Measurements from ENCODE around the gene WDR90.
A peak's percentile ranks its signal among the peaks of the same experiment; 100 is the strongest.

Gene WDR90

DNA sequence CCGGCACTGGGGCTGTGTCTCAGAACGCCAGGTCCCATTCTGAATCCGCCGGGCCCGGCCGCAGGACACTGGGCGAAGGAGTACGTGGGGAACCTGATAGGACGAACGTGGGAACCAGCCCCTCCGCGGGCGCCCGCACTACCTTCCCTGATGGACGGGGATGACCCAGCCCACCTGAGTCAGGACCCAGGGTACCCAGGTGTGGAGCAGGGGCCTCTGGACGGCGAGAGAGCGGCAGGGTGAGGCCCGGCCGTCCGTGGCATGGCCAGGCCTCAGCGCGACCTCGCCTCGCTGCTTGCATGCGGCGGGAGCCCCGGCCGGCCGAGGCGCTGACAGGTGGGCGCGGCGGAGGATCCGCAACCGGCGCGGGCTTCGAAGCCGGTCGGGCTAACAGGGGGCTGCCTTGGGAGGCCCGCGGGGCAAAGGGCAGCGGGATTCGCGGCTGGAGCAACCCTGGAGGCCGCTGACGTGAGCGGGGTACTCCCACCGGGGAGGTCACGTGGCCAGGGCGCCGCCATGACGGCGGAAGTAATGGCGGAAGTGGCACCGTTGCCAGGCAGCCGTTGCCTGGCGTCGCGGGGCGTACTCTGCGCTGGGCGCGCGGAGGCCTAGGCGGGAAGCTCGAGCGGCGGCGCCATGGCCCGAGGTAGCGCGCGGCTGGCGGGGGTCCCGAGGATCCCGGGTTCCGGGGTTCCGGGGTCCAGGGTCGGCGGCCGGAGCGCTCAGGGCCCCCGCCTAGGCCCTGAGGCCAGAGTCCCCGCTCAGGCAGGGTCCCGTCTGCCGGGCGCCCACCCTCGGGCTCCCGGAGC, at the start of gene WDR90:
WDR90 (plus strand) TSS at position 585 of the 809 bp plus-strand sequence; CDS start at position 637, 52 bp downstream.
- peak; percentile 91 for DNase-seq

DNA sequence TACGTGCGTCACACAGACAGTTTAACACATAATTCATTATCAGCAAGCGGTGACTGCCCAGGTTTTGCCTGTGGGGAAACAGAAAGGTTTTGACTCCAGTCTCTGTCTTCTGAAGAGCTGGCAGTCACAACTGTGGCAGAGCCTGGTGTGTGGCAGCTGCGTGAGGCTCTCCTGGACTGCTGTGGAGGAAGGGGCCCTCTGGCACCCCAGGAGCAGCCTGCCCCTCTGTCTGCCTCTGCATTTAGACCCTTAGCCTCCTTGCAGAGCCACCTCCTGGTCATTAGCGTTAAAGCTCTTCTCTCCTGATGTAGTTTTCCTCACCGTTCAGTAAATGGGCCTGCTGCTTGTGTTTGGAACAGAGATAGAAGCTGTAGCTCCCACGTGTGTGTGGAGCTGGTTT, 48.4 kb upstream of the WDR90 start:
- peak; percentile 13 for DNase-seq

DNA sequence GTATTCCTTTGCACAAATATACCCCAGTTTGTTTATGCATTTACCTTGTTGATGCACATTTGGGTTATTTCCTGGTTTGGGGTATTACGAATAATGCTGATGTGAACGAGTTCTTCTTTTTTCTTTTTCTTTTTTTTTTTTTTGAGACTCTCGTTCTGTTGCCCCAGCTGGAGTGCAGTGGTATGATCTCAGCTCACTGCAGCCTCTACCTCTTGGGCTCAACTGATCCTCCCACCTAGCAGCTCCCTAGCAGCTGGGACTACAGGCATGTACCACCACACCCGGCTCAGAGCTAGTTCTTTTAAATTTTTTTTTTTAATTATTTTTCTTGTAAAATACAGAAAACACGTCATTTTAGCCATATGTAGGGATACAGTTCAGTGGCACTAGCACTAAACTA, 45.2 kb upstream of the WDR90 start:
- no peak for DNase-seq

DNA sequence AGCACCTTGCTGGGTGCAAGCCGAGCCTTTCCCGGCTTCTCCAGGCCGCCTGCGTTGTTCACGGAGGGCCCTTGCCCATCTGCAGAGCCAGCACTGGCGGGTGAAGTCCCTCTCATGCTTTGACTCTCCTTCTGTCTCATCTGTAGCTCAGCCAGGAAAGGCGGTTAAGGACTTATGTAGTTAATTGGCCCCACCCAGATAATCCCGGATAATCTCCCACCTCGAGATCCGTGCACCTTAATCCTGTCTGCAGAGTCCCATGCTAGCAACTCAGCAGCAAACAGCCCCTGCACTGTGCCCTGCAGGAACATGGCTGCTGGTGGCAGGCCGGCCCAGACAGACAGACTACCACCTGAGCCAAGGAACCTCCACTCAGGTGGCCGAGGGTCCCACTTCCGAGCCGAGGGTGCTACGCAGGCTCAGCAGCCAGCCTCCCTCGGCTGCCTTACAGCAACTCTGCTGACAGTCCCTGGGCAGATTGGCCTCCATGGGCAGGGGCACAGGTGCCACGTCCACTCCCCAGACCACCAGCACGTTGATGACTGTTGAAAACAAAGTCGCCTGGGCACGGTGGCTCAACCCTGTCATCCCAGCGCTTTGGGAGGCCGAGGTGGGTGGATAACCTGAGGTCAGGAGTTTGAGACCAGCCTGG, 42.4 kb upstream of the WDR90 start:
- no peak for DNase-seq

DNA sequence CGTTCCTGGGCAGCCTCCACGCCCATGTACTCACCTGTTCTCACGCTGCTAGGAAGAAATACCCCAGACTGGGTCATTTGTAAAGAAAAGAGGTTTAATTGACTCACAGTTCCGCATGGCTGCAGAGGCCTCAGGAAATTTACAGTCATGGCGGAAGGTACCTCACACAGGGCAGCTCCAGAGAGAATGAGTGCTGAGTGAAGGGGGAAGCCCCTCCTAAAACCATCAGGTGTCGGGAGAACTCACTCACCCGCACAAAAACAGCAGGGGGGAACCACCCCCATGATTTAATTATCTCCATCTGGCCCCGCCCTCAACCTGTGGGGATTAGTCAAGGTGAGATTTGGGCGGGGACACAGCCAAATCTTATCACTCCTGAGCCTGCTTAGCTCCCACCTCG, 41.1 kb upstream of the WDR90 start:
- no peak for DNase-seq

DNA sequence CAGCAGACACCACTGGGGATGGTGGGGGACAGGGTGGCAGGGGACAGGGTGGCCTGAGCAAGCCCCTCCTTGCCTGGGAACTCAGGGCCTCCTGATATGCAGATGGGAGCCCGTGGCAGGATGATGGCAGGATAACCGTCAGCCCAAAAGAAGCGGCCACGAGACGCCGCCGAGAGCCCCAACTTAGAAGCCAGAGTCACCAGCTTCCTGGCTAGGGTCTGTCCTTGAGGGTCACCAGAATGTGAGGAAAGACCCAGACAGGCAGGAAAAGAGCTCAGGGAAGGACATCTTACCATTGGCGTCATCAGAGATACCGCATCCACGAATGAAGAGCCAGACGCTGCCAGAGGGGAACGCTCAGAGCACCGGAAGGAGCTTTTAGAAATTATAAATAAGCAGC, 39.8 kb upstream of the WDR90 start:
- no peak for DNase-seq

DNA sequence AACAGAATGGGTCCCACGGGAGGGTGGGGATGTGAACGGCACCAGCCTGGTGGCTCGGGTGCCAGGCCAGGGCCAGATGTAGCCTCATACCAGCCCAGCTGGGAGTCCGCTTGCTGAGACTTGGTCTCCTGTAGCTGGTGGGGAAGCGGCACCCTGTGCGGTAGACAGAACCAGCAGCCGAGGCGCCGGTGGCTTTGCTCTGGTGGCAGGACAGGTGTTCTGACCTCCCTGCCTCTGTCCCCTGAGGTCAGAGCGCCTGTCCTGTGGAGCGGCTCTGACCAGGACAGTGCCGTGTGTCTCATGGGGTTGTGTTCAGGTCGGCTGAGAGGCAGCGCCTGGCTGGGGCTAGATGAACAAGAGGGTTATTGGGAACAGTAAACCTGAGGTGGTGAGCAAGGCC, 39.2 kb upstream of the WDR90 start:
- no peak for DNase-seq

DNA sequence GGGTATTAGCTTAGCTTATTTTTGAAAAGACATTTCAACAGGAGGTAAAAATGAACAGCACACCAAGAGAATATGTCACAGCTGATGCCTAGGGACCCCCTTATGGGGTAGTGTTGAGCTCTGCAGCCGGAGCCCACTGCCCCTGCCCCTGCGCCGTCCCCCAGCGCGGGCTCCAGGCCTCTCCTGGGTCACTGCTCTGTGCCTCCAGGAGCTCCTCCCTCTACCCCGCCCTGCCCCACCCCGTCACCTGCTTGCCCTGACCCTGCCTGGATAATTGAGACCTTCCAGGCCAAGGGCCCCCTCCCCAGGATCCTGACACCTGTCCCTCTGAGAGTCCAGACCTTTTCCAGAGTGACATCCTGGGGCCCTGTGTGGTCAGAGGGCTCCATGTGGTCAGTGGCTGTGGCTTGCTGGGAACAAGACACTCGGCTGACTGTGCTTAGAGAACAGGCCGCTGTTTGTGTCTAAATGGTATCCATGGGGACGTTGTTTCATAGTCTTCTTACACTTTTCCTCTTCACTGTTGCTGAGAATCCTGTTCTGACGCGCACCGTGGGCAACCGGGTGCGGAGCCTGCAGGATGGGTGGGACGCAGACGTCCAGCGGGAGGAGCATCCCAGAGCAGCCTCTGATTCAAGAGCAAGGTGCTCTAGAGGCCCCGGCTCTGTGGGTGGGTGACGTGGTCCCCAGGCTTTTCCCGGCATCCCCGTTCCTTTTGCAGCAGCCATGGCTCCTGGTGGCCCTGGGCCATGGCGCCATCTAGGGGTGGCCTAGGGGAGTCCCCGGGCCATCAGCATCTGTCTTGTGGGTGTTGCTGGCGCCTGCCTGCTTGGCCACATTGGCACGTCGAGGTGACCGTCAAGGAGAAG, 38.4 kb upstream of the WDR90 start:
- no peak for DNase-seq

DNA sequence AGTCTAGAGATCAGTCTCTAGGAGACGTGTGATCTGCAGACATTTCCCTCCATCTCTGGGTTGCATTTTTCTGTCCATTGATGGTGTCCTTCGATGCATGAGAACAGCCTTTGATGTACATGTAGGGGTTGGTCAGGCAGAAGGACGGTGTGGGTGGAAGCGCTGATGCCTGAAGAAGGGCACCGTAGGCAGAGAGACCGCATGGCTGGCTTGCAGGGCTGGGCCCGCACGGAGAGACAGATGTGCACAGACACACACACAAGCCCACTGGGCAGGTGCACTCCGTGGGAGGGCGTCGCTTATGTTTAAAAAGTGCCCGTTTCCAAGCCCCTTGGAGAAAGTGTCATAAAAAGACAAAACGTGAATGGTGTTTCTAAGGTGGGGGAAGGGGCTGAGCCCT, 34.0 kb upstream of the WDR90 start:
- no peak for DNase-seq

DNA sequence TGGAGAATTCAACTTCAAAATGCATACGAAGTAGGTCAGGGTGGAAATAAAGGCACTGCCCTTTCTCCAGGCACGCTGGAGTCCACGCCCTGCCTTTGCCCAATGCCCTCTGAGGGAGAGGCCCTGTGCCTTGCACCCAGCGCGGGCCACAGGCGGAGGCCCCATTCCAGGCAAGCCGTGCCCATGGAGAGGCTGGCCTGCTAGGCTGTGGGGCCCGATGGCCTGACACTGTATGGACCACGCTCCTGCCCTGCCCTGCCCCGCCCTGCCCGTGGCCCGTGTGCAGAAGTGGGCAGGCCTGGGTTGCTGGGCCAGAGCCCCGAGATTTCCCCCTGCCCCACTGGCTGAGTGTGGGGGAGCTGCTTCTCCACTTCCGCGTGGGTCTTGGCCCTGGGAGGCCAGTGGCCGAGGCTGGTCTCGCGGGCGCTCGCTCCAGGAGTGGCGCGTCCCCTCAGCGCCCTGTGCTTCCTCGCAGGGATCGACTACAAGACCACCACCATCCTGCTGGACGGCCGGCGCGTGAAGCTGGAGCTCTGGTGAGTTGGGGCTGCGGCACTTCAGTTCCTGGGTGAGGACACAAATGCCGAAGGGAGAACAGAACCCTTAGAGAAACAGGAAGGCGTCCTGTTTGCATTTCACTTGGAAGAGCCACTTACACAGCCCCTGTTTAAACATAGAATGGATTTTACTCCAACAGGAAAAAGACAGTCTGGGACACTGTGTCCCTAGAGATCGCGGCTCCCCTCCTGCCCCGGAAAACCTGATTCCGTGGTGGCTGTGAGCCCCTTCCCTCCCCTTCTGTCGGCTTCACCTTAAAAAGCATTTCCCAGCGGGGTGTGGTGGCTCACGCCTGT, 32.2 kb upstream of the WDR90 start:
- no peak for DNase-seq

DNA sequence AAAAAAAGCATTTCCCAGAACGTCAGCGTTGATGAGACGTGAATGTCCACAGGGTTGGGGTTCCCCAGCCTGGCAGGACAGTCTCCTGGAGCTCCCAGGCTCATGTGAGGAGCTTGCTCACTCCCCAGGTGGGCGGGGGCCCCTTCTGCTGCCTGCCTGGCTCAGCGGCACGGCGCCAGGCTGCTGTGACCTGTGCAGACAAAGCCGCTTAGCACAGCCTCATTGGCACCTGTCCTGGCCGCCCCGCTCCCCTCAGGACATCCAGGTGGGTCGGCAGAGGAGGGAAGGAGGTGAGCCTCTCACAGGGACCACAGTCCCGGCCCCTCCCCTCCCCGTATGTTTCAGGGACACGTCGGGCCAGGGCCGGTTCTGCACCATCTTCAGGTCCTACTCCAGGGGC, 31.3 kb upstream of the WDR90 start:
- no peak for DNase-seq

DNA sequence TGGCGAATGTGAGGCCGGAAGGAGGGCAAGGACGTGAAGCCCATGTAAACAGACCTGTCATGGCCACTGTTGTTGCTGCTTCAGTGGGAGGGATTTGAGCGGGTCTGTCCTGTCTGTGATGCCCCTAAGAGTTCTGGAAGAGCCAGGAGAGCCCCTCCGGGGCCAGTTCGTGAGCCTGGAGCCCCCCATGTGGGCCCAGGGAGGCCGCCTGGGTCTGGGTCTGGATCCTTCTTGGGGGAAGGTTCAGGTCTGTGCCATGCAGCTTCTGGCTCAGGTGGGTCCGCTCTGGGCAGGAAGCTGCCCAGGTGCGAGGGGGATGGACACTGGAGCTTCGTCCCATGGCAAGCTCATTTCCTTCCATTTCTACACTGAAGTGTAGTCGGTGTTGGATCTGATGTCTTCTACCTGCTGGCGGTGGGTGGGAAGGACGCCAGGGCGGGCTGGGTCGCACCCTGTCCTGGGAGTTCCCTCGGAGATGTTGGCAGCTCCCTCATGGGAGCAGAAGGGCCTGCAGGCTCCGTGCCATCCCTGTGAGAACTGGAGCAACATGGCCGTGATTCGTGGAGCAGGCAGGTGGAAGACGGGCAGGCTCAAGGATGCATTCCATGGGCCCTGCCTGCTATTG, 29.6 kb upstream of the WDR90 start:
- DNase-seq: no peak

DNA sequence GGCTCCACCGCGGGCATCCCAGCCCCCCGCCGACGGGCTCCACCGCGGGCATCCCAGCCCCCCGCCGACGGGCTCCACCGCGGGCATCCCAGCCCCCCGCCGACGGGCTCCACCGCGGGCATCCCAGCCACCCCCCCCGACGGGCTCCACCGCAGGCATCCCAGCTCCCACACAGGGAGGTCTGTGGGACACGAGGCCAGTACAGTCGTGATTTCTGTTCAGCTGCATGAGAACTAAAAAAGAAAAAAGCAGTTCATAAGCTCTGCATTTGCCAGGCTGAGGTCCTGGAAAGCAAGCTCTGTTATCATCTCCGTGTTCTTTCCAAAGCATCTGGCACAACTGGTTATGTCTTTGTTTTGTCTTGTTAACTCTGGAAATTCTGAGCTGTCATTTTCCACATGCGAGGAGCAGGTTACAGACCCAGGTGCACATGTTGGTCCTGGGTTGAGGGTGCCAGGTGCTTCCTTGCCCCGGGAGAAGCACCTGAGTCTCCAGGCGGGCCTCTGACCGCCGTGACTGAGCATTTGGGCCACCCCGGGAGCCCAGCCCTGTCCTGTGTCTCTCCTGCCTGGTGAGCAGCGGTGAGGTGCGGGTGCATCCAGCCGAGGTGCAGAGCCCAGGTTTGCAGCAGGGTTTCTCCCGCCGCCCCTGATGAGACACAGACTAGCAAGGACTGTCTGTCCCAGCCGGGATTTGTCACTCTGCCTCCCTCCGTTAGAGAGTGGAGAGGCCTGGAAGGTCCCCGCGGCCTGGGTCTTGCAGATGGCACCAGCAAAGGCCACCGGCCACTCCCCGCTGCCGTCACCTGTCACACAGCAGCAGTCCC, 28.3 kb upstream of the WDR90 start:
- DNase-seq: no peak

DNA sequence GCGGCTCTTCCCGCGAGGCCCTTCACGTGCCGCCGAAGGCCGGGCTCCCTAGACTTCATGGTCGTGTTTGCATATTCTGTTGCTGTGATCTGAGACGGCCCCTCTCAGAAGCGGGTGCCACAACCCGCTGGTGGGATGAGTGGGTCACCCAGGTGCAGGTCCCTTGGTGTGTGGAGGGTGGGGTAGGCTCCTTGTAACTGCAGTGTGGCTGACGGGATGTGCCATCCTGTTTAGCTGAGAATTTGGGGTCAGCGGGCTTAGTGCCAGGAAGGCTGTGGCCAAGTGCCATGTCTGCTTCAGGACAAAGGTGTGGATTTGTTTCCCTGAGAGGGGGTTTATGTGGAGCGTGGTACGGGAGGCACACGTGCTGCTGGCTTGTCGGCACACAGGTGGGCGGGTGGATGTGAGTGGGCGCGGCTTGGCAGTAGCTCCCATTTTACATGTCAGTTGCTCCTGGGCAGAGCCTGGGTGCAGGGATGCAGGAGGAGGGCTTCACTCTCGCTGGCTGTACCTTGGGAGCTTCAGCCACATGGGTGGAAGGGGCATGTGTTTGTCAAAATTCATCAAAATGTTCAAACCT, 27.5 kb upstream of the WDR90 start:
- DNase-seq: no peak

DNA sequence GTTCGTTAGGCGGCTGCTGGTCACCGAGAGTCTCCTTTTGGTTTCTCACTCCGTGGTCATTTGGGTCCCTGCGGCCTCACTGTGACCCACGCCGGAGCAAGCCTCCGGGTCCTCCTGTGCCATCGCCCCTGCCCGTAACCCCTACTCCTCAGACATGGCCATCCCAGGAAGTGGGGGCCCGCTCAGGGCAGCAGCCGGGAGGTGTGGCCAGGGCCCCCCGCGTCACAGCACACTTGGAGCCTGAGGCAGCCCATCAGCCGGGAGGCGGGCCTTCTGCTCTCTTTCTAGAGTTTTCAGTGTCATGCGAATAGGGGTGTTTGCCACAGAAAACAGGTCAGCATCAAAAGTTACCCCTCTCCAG, 26.3 kb upstream of the WDR90 start:
- no peak for DNase-seq

DNA sequence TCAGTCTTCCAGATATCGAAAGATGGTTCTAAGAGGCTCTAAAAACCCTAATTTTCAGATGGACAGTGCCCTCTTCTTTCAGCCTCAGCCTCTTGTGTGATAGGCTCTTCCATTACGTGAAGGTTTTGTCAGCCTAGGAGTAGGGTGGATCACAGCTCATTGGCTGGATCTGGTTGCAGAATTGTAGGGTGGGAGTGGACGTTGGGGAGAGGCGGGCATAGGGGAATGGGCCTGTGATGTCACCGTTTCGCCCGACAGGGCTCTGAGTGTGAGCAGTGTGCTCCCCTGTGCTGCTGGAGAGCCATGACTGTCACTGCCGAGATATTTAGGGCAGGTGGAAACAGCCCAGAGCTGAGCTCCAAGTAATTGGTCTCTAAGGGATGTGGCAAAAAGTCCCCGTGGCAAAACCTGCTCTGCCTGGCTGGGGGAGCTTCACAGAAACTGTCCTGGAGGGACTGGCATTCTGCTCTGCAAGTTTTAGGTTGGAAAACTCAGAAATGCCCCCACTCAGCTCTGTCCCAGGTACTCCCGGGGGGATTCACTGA, 24.6 kb upstream of the WDR90 start:
- no peak for DNase-seq

DNA sequence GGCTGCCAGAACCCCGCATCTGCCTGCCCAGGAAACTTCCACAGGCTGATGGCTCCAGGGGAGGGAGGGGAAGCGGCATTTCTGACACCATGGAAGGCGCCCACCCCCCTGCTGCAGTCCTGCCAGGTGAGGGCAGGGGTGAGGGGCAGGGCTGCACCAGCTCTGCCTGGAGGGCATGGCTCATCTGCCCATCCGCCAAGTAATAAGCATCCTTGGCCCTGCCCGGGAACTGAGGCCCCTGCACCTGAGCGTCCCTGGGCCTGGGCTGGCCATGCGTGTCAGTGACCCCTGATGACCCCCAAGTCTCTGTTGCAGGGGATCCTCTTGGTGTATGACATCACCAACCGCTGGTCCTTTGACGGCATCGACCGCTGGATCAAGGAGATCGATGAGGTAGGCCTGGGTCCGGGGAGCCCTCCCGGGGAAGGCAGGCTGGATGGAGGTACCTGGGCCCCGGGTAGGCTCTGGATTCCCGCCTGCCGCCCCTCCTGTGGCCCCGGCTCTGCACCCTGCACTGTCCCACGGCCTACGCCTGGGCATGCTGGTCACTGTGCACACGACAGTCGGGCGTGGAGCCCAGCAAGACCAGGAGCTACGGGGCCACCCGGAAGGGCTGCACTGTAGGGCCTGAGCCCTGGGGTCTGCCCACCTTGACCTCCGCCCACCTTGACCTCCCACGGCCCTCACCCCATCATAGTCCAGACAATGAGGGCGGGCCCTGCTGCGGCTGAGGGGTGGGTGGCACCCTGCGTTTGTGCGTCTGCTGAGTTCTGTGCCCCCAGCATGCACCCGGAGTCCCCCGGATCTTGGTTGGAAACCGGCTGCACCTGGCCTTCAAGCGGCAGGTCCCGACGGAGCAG, 23.8 kb upstream of the WDR90 start:
- DNase-seq: no peak

DNA sequence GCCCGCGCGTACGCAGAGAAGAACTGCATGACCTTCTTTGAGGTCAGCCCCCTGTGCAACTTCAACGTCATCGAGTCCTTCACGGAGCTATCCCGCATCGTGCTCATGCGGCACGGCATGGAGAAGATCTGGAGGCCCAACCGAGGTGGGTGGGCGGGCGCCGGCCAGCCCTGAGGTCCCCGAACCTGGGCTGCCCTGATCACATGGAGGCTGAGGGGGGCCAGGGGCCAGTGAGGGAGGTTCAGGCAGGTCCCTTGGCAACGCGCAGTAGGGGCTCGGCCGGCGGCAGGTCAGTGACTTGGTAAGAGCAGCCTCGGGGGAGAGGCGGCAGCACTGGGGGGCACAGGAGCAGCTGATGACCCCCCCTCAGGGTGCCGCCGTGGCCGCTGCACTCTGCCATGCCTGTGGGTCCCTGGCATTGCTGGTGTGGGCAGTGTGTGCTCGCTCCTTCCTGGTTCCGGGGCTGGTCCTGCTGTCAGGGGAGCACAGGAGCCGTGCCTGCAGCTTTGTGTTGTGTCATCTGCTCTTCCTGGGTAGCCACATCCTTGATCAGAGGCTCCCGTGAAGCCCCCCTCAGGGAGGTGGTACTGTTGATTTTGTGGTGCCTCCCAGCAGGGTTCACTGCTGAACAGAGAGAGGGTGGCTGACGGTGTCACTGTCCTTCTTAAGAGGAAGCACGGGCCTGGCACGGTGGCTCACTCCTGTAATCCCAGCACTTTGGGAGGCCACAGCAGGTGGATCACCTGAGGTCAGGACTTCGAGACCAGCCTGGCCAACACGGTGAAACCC, 23.0 kb upstream of the WDR90 start:
- no peak for DNase-seq
